Cardiac fibroblast (primary cell): ENCODE results near the gene NDUFS4.
A peak's percentile ranks its signal among the peaks of the same experiment; 100 is the strongest.

Source experiments
- DNase-seq, 2 donors: peaks; one replicate each; pipeline versions ENCODE4 v3.0.0 to v3.0.0-alpha.2; 2010; ENCODE audit warnings: low read depth in 2 of 2
- H3K4me3 ChIP-seq, 2 donors: replicated peaks in 1 of 2; 1 replicate in 1 of 2; 2 replicates in 1 of 2; pipeline ENCODE4 v1.5.1; 2011; ENCODE audit warnings: low read depth in 2 of 2, low read length in 2 of 2, mild to moderate bottlenecking in 2 of 2, moderate library complexity in 1 of 2
- CTCF ChIP-seq: IDR thresholded peaks from one replicate; pipeline ENCODE4 v1.5.1; 2011; ENCODE audit warnings: low read depth, mild to moderate bottlenecking, low read length, inconsistent platforms

The NDUFS4 gene

GRCh38 chr5:53554444-53554843 is 6.0 kb upstream of the NDUFS4 start:
- no peak overlapping the region for H3K4me3 ChIP-seq
- no peak for DNase-seq
- no peak for TF ChIP-seq CTCF

DNA sequence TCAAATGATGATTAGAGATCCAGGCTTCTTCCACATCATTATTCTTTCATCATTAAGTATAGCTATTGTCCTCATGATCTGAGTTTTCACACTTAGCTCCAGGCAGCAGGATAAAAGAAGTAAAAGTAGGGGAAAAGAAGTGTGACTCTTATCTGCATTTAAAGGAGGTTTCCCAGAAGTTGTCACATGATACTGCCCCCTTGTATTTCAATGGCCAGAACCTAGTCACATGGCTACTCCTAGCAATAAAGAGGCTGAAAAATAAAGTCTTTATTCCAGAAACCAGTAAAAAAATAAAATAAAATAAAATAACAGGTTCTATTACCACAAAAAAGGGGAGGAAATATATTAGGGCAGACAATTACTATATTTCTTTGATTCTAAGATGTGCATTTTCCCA is 5.3 kb upstream of the NDUFS4 start:
- H3K4me3 ChIP-seq: no peak overlapping the region
- no peak for TF ChIP-seq CTCF
- no peak for DNase-seq

DNA sequence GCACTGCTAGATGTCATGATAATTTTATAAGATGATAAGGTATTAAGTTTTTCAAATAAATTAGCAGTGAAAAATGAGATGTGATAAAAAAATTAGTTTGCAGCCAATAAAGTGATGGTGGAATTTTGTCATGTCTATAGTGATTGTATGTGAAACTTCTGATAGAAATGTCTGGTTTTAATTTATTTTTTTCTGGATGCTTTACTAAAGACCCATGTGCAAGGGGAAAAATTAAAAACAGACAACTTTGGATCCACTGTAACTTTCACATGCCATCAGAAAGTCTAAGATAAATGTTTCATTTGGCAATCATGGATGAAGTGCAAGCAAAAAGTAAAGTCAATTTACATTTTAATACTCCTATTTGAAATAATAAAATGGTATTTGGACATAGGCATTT is 4.4 kb upstream of the NDUFS4 start:
- DNase-seq: no peak
- TF ChIP-seq CTCF: no peak
- H3K4me3 ChIP-seq: no peak overlapping the region

GRCh38 chr5:53557386-53557785 is 3.1 kb upstream of the NDUFS4 start:
- H3K4me3 ChIP-seq: no peak overlapping the region
- DNase-seq: peak in 1 of 2 donors; percentile 74
- TF ChIP-seq CTCF: no peak

DNA sequence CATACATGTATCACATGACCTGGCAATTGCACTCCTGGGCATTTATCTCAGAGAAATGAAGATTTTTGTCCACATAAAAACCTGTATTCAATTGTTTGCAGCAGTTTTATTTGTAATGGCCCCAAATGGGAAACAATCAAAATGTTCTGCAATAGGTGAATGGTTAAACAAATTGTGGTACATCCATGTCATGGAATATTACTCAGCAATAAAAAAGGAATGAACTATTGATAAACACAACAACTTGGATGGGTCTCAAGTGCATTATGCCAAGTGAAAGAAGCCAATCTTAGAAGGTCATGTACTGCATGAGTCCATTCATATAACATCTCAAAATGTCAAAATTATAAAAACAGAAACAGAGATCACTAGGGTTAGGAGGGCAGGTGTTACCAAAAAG is 1.5 kb upstream of the NDUFS4 start:
- no peak for DNase-seq
- H3K4me3 ChIP-seq: no peak overlapping the region
- no peak for TF ChIP-seq CTCF

DNA sequence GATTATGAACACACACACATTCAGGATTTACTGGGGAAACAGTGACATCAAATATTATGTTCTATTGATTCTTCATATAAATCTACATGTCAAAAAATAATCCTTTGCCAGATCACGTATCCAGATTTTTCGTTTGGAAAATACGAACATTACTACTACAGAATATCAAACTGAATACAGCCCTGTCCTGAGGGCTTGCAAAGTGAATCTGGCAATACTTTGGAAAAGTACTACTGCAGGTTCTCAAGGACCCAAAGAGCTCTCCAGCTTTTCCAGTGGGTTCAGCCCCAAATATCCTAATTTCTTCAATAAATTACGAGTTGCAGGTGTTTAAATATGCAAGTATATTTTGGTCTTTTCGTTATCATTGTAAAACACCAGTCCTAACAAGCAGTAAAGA is 411 bp upstream of the NDUFS4 start:
- DNase-seq: no peak
- no peak for TF ChIP-seq CTCF
- peak overlapping the region; percentile 89 for H3K4me3 ChIP-seq

- DNase-seq: no peak
- no peak overlapping the region for H3K4me3 ChIP-seq
- no peak for TF ChIP-seq CTCF
Measured at GRCh38 chr5:53568401-53568800, 8.0 kb downstream of the NDUFS4 start.
